Measurements from ENCODE around the gene PTH2.

The PTH2 gene

DNA sequence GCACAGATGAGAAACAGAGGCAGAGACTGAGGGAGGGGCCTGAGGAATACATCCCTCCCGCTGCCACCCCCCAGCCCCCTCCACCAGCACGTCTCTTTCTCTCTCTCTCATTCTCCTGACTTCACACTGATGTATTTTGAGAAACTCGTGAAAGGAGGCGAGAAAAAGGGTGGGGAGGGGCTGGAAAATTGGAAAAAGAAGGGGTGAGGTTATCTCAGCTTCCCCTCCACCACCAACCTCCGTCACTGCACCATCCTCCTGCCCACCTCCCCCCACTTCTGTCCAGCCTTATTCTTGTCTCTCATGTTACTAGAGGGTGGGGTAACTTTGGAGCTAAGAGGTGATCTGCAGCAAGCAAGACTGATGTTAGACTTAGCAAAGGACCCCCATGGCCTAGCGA is 16.6 kb upstream of the PTH2 start:
- no peak overlapping the region for H3K27ac ChIP-seq (ENCODE audit: low read depth, low read length)
- H3K27me3 ChIP-seq (ENCODE audit: control insufficient read depth, insufficient read depth, low read length): peaks cover 63% of the 10 kb centered on the region

GRCh38 chr19:49438261-49438660 is 15.0 kb upstream of the PTH2 start:
- Histone ChIP-seq H3K36me3 (ENCODE audit: control insufficient read depth, insufficient read depth, low read length) (no peaks in the 10 kb centered on the region), H3K4me1 (ENCODE audit: control insufficient read depth, insufficient read depth, low read length) (peaks cover 9% of the 10 kb centered on the region), H3K9me3 (ENCODE audit: control insufficient read depth, insufficient read depth, low read length) (no peaks in the 10 kb centered on the region), H3K27me3 (ENCODE audit: control insufficient read depth, insufficient read depth, low read length) (peaks cover 75% of the 10 kb centered on the region), H3K27ac (ENCODE audit: low read depth, low read length) (no peak overlapping the region), H3K9ac (ENCODE audit: low read depth, low read length) (no peak overlapping the region), H3K4me3 (ENCODE audit: low read depth, low read length) (no peak overlapping the region)

More for the DNA sequence above, 16.6 kb upstream of the PTH2 start:
- H3K4me1 ChIP-seq (ENCODE audit: control insufficient read depth, insufficient read depth, low read length): peaks cover 6% of the 10 kb centered on the region
- no peaks in the 10 kb centered on the region for H3K36me3 ChIP-seq (ENCODE audit: control insufficient read depth, insufficient read depth, low read length)
- no peak overlapping the region for H3K4me3 ChIP-seq (ENCODE audit: low read depth, low read length)
- no peaks in the 10 kb centered on the region for H3K9me3 ChIP-seq (ENCODE audit: control insufficient read depth, insufficient read depth, low read length)
- no peak overlapping the region for H3K9ac ChIP-seq (ENCODE audit: low read depth, low read length)

- H3K9me3 ChIP-seq (ENCODE audit: control insufficient read depth, insufficient read depth, low read length): no peaks in the 10 kb centered on the region
- H3K27ac ChIP-seq (ENCODE audit: low read depth, low read length): no peak overlapping the region
- no peak overlapping the region for H3K9ac ChIP-seq (ENCODE audit: low read depth, low read length)
- no peaks in the 10 kb centered on the region for H3K36me3 ChIP-seq (ENCODE audit: control insufficient read depth, insufficient read depth, low read length)
- peaks cover 83% of the 10 kb centered on the region for H3K27me3 ChIP-seq (ENCODE audit: control insufficient read depth, insufficient read depth, low read length)
- no peak overlapping the region for H3K4me3 ChIP-seq (ENCODE audit: low read depth, low read length)
- peaks cover 8% of the 10 kb centered on the region for H3K4me1 ChIP-seq (ENCODE audit: control insufficient read depth, insufficient read depth, low read length)
Measured at GRCh38 chr19:49437231-49437630, 14.0 kb upstream of the PTH2 start.

GRCh38 chr19:49436381-49437017 is 13.3 kb upstream of the PTH2 start:
- Histone ChIP-seq H3K36me3 (ENCODE audit: control insufficient read depth, insufficient read depth, low read length) (no peaks in the 10 kb centered on the region), H3K9me3 (ENCODE audit: control insufficient read depth, insufficient read depth, low read length) (no peaks in the 10 kb centered on the region), H3K27ac (ENCODE audit: low read depth, low read length) (no peak overlapping the region), H3K4me1 (ENCODE audit: control insufficient read depth, insufficient read depth, low read length) (peaks cover 4% of the 10 kb centered on the region; the same call in 1 of the 2 replicates), H3K4me3 (ENCODE audit: low read depth, low read length) (peak overlapping the region; percentile 14; the same call in 1 of the 2 replicates), H3K27me3 (ENCODE audit: control insufficient read depth, insufficient read depth, low read length) (peaks cover 83% of the 10 kb centered on the region), H3K9ac (ENCODE audit: low read depth, low read length) (no peak overlapping the region)

- H3K36me3 ChIP-seq (ENCODE audit: control insufficient read depth, insufficient read depth, low read length): no peaks in the 10 kb centered on the region
- H3K27me3 ChIP-seq (ENCODE audit: control insufficient read depth, insufficient read depth, low read length): peaks cover 81% of the 10 kb centered on the region
- H3K27ac ChIP-seq (ENCODE audit: low read depth, low read length): no peak overlapping the region
- H3K9me3 ChIP-seq (ENCODE audit: control insufficient read depth, insufficient read depth, low read length): no peaks in the 10 kb centered on the region
- H3K4me3 ChIP-seq (ENCODE audit: low read depth, low read length): no peak overlapping the region
- H3K9ac ChIP-seq (ENCODE audit: low read depth, low read length): no peak overlapping the region
- H3K4me1 ChIP-seq (ENCODE audit: control insufficient read depth, insufficient read depth, low read length): peaks cover 4% of the 10 kb centered on the region; the same call in 1 of the 2 replicates
Measured at GRCh38 chr19:49435670-49436069, 12.4 kb upstream of the PTH2 start.

- H3K4me3 ChIP-seq (ENCODE audit: low read depth, low read length): no peak overlapping the region
- H3K9ac ChIP-seq (ENCODE audit: low read depth, low read length): no peak overlapping the region
- no peaks in the 10 kb centered on the region for H3K9me3 ChIP-seq (ENCODE audit: control insufficient read depth, insufficient read depth, low read length)
- H3K27me3 ChIP-seq (ENCODE audit: control insufficient read depth, insufficient read depth, low read length): peaks cover 77% of the 10 kb centered on the region
- peaks cover 4% of the 10 kb centered on the region; the same call in 1 of the 2 replicates for H3K4me1 ChIP-seq (ENCODE audit: control insufficient read depth, insufficient read depth, low read length)
- H3K36me3 ChIP-seq (ENCODE audit: control insufficient read depth, insufficient read depth, low read length): no peaks in the 10 kb centered on the region
- H3K27ac ChIP-seq (ENCODE audit: low read depth, low read length): no peak overlapping the region
Measured at GRCh38 chr19:49434907-49435583, 11.8 kb upstream of the PTH2 start.

DNA sequence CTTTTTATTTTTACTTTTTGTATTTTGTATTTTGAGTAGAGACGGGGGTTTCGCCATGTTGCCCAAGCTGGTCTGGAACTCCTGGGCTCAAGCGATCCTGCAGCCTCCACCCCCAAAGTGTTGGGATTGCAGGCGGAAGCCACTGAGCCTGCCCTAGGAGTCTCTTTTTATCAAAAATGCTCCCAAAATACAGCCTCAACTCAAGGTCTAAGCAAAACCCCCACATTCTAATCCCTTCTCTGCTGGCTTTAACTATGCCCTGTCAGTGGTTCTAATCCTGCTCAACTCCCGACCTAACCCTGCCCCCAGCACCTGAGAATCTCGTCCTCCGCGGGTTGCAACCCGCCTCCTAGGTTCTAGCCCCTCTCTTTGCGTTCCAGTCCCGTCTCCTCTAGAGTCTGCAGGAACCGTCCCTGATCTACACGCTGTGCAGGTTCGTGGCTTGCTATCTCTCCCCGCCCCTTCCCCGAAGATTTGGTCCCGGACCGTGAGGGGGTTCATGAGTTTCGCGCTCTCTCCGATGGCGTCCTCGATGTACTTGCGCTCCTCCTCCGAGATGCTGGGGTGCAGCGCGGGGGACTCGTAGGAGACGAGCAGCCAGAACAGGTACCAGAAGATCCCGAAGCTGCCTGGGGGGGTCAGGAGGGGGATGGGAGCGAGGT is 10.1 kb upstream of the PTH2 start:
- Histone ChIP-seq H3K9me3 (ENCODE audit: control insufficient read depth, insufficient read depth, low read length) (no peaks in the 10 kb centered on the region), H3K27me3 (ENCODE audit: control insufficient read depth, insufficient read depth, low read length) (peaks cover 69% of the 10 kb centered on the region), H3K9ac (ENCODE audit: low read depth, low read length) (no peak overlapping the region), H3K36me3 (ENCODE audit: control insufficient read depth, insufficient read depth, low read length) (no peaks in the 10 kb centered on the region), H3K4me3 (ENCODE audit: low read depth, low read length) (no peak overlapping the region), H3K4me1 (ENCODE audit: control insufficient read depth, insufficient read depth, low read length) (peaks cover 10% of the 10 kb centered on the region; the same call in 1 of the 2 replicates), H3K27ac (ENCODE audit: low read depth, low read length) (no peak overlapping the region)

DNA sequence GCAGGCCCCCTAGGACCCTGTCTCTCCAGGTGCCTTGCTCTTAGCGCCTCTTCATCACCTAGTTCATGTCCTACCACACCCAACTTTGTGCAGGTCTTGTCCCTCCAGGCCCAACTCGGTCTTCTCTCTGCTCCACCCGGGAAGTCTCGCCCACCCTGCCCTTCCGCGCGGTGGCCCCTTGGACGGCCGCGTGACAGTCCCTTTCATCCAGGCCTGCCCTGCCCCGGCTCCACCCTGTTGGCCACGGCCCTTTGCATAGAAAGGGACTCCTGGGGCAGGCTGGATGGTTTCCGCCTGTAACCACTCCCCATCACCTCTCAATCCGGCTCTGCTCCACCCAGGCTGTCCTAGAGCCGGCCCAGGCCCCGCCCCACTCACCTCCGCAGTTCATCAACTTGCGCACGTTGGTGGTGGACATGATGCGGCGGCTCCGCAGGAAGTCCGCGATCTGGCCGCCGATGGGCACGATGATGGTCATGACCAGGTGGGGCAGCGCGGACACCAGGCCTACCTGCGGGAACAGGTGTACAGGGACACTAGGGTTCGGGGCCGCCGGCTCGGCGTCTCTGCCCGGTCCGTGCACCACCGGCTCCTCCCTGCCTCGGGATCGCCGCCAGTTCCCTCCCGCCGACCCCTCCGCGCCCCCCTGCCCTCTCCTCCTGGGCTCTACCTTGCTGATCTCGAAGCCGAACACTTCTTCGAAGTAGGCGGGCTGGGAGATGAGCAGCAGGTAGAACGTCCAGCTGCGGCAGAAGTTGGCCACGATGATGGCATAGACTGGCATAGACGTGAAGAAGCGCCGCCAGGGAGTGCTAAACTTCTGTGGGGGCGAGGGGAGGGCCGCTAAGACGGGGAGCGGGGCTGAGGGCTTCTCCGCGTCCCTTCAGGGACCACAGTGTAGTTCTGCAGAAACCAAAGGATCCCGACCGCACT is 9.2 kb upstream of the PTH2 start:
- Histone ChIP-seq H3K9ac (ENCODE audit: low read depth, low read length) (no peak overlapping the region), H3K27me3 (ENCODE audit: control insufficient read depth, insufficient read depth, low read length) (peaks cover 60% of the 10 kb centered on the region), H3K27ac (ENCODE audit: low read depth, low read length) (no peak overlapping the region), H3K9me3 (ENCODE audit: control insufficient read depth, insufficient read depth, low read length) (no peaks in the 10 kb centered on the region), H3K36me3 (ENCODE audit: control insufficient read depth, insufficient read depth, low read length) (no peaks in the 10 kb centered on the region), H3K4me1 (ENCODE audit: control insufficient read depth, insufficient read depth, low read length) (peaks cover 15% of the 10 kb centered on the region), H3K4me3 (ENCODE audit: low read depth, low read length) (peak overlapping the region; percentile 73)

DNA sequence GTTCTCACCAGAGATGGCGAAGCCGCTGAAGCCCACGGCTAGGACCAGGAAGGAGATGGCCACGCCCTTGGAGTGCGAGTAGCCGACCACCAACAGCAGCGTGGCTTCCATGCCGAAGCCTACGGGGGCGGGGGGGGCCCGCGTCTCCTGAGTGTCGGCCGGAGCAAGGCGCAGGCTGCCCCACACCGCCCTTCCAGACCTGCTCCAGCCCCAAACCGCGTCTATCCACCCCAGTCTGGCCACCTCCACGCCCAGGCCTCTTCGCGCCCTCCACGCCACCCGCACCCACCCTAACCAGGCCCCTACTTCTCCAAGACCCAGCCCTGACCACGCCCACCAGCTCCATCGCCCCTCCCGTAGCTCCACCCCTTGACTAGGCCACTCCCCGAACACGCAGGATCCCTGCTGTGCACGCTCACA is 8.1 kb upstream of the PTH2 start:
- H3K36me3 ChIP-seq (ENCODE audit: control insufficient read depth, insufficient read depth, low read length): no peaks in the 10 kb centered on the region
- no peaks in the 10 kb centered on the region for H3K9me3 ChIP-seq (ENCODE audit: control insufficient read depth, insufficient read depth, low read length)
- peaks cover 60% of the 10 kb centered on the region for H3K27me3 ChIP-seq (ENCODE audit: control insufficient read depth, insufficient read depth, low read length)
- peaks cover 20% of the 10 kb centered on the region for H3K4me1 ChIP-seq (ENCODE audit: control insufficient read depth, insufficient read depth, low read length)
- H3K4me3 ChIP-seq (ENCODE audit: low read depth, low read length): no peak overlapping the region
- H3K27ac ChIP-seq (ENCODE audit: low read depth, low read length): no peak overlapping the region
- H3K9ac ChIP-seq (ENCODE audit: low read depth, low read length): no peak overlapping the region

DNA sequence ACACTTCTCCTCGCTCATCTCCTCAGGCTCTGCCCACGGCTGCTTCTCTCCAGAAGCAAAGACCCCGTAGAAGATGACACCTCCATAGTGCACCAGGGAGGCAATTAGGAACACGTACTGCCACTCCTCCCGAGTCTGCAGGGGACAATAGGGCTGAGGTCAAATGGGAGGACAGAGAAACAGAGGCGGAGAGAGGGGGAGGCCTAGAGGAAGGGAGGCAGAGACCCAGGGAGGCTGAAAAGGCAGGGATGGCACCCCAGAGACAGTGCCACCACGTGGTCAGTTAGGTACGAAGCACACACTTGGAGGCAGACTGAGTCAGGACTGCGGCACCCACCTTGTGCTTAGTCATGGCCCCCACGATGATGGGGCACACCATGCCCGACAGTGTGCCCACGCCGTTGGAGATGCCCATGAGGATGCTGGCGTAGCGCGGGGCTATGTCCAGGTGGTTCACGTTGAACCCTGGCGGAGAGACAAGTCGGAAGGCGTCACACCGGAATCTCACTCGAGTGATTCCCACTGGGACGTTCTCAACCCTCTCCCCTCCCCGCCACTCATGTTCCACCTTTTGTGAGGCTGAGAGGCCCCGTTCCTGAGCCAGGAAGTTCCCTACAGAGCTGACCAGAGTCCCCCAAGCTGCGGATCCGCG is 7.6 kb upstream of the PTH2 start:
- no peak overlapping the region for H3K27ac ChIP-seq (ENCODE audit: low read depth, low read length)
- no peaks in the 10 kb centered on the region for H3K9me3 ChIP-seq (ENCODE audit: control insufficient read depth, insufficient read depth, low read length)
- H3K9ac ChIP-seq (ENCODE audit: low read depth, low read length): no peak overlapping the region
- no peaks in the 10 kb centered on the region for H3K36me3 ChIP-seq (ENCODE audit: control insufficient read depth, insufficient read depth, low read length)
- H3K4me3 ChIP-seq (ENCODE audit: low read depth, low read length): no peak overlapping the region
- H3K27me3 ChIP-seq (ENCODE audit: control insufficient read depth, insufficient read depth, low read length): peaks cover 58% of the 10 kb centered on the region
- peaks cover 20% of the 10 kb centered on the region for H3K4me1 ChIP-seq (ENCODE audit: control insufficient read depth, insufficient read depth, low read length)
